ENCODE measurements around the gene STK35. TPM values are rescaled to one million over a fixed set of nuclear protein-coding genes. Genes with fewer than 3 reads are reported as not detected.
A peak's percentile ranks its signal among the peaks of the same experiment; 100 is the strongest.
"Not testable (repeated sequence)": the region's sequence is repeated elsewhere in the genome, so short reads cannot be mapped to it uniquely, and the experiment has no call there.

STK35 gene
- total RNA-seq, 1 donor from 2014 or later: 20.7 TPM

DNA sequence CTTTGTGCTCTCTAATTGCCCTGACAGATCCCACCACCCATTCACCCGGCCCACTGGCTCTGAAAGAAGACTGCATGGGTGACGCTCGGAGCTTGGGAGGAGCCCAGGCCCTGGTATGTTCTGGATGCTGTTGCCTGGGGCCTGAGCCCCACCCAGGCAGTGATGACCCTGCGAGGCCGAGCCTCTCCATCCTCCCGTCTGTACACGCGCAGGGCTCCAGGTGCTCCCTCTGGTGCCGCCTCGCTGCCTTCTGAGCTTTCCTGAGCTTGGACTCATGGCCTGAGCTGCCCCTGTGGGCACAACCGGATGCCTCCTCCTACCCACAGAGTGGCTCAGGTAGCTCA is 61.2 kb downstream of the STK35 start:
- Mint-ChIP-seq H3K27ac (no peak overlapping the region), H3K36me3 (ENCODE audit: low read depth) (no peaks in the 10 kb centered on the region), H3K4me1 (ENCODE audit: low read depth) (no peaks in the 10 kb centered on the region), H3K4me3 (no peak overlapping the region), H3K9me3 (no peaks in the 10 kb centered on the region), H3K27me3 (ENCODE audit: insufficient read depth) (peaks cover 2% of the 10 kb centered on the region)
- DNase-seq (ENCODE audit: low spot score): no peak
- intact Hi-C loops (cut with micrococcal nuclease): no loop called here

DNA sequence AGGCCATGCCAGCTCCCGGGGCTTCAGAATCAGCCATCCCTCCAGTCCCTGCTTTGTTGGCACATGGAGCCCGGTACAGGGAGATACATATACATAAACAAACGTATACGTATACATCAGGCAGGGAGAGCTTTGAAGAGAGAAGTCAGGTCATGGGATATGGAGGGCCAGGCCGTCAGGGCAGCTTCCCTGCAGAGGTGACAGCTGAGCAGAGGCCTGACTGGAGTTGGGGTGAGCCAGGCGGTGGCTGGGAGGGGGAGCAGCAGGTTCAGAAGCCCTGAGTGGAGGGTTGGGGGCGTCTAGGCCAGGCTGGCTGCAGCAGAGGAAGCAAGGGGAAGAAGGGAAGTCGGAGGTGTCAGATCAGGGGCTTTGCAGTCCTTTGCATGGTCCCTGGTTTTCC is 61.7 kb downstream of the STK35 start:
- Mint-ChIP-seq H3K27ac (no peak overlapping the region), H3K4me3 (no peak overlapping the region), H3K27me3 (ENCODE audit: insufficient read depth) (peaks cover 2% of the 10 kb centered on the region), H3K4me1 (ENCODE audit: low read depth) (no peaks in the 10 kb centered on the region), H3K36me3 (ENCODE audit: low read depth) (no peaks in the 10 kb centered on the region), H3K9me3 (no peaks in the 10 kb centered on the region)
- intact Hi-C loops (cut with micrococcal nuclease): no loop called here
- DNase-seq (ENCODE audit: low spot score): no peak

DNA sequence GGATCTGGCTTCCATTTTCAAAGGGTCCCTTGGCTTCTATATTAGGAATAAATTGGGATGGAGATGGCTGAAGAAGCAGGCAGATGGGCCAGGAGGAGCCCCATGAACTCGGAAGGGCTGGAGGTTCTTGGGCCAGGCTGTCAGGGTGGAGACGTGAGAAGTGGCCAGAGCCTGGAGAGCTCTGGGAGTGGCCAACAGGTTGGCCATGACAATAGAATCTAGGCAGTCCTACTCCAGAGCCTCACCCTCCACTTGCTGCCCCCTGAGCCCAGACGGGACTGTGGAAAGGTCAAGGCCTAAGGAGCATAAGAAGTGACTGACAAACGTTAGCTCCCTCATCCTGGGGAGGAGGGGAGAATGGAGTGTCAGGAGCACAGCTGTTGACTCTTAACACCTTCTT is 62.1 kb downstream of the STK35 start:
- Mint-ChIP-seq H3K27ac (no peak overlapping the region), H3K9me3 (no peaks in the 10 kb centered on the region), H3K27me3 (ENCODE audit: insufficient read depth) (peaks cover 2% of the 10 kb centered on the region), H3K4me3 (no peak overlapping the region), H3K36me3 (ENCODE audit: low read depth) (no peaks in the 10 kb centered on the region), H3K4me1 (ENCODE audit: low read depth) (no peaks in the 10 kb centered on the region)
- DNase-seq (ENCODE audit: low spot score): no peak
- intact Hi-C loops (cut with micrococcal nuclease): no loop called here

DNA sequence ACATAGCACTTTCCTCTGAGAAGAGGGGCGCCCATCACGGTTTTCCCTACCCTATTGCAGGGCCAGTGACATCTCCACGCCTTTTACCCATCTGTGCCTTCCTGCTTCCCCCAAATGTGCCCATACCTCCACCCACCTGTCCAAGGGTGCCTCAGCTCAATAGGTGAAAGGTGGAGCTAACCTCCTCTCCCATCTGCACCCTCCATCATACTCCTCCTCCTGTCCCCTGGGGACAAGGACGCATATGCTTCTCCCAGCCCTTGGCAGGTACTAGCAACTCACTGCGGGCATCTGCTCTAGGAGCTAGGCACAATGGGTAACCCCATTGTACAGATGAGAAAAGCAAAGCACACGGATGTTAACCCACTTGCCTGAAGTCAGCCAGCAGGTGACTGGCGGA is 62.8 kb downstream of the STK35 start:
- Mint-ChIP-seq H3K36me3 (ENCODE audit: low read depth) (no peaks in the 10 kb centered on the region), H3K4me3 (no peak overlapping the region), H3K4me1 (ENCODE audit: low read depth) (no peaks in the 10 kb centered on the region), H3K27me3 (ENCODE audit: insufficient read depth) (peaks cover 2% of the 10 kb centered on the region), H3K9me3 (no peaks in the 10 kb centered on the region), H3K27ac (no peak overlapping the region)
- intact Hi-C loops (cut with micrococcal nuclease): no loop called here
- no peak for DNase-seq (ENCODE audit: low spot score)

DNA sequence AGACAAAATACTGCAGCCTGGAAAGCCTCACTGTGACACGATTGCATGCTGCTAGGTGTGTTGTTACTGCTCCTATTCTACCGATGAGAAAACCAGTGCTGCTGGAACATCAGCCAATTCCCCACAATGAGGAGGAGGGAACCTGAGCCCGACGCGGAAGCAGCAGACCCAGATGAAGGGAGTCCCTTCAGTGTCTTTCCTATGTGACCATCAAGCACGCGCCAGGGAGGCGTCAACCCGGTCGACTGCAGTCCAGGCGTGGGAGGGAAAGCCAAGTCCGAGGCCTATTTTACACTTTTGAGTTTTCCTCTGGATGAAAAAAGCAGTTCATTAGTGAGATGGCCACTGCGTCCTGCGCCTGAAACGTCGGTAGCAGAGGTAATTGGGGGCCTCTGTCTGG is 63.3 kb downstream of the STK35 start:
- intact Hi-C loops (cut with micrococcal nuclease): no loop called here
- Mint-ChIP-seq H3K36me3 (ENCODE audit: low read depth) (no peaks in the 10 kb centered on the region), H3K4me3 (no peak overlapping the region), H3K27me3 (ENCODE audit: insufficient read depth) (peaks cover 2% of the 10 kb centered on the region), H3K4me1 (ENCODE audit: low read depth) (no peaks in the 10 kb centered on the region), H3K27ac (no peak overlapping the region), H3K9me3 (no peaks in the 10 kb centered on the region)
- no peak for DNase-seq (ENCODE audit: low spot score)

DNA sequence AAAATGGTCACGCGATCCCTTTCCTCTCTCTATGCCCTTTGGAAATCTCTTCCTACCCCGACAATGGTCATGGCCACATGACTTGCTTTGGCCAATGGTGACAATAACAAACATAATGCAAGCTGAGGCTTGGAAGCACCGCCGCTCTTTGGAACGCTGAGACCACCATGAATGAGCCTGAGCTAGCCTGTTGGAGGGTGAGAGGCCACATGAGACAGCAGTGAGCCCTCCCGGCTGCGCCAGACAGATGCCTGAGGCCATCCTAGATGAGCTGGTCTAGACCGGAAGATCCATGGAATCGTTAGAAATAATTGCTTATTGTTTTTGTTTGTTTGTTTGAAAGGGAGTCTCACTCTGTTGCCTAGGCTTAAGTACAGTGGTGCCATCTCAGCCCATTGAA is 64.2 kb downstream of the STK35 start:
- Mint-ChIP-seq H3K4me1 (ENCODE audit: low read depth) (no peaks in the 10 kb centered on the region), H3K4me3 (no peak overlapping the region), H3K36me3 (ENCODE audit: low read depth) (no peaks in the 10 kb centered on the region), H3K27ac (no peak overlapping the region), H3K9me3 (no peaks in the 10 kb centered on the region), H3K27me3 (ENCODE audit: insufficient read depth) (peaks cover 2% of the 10 kb centered on the region)
- intact Hi-C loops (cut with micrococcal nuclease): no loop called here
- no peak for DNase-seq (ENCODE audit: low spot score)

DNA sequence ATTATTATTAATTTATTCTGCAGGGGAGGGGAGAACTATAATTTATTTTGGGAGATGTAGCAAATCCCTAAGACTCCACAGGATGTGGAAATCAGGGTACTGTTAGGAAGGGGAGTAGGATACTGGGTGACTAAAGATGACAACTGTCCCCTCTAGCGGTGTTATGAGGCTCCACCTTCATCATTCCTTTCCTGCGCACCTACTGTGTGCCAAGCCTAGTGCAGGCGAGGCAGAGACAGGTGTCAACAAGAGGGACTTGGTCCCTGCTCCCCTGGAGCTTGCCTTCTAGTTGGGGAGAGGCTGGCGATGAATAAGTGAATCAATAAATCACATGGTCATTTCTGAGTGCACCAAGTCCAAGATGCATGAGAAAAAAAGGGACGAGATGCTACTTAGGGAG is 65.5 kb downstream of the STK35 start:
- intact Hi-C loops (cut with micrococcal nuclease): no loop called here
- H3K4me3 Mint-ChIP-seq: no peak overlapping the region
- no peaks in the 10 kb centered on the region for H3K36me3 Mint-ChIP-seq (ENCODE audit: low read depth)
- no peak for DNase-seq (ENCODE audit: low spot score)
- H3K27ac Mint-ChIP-seq: no peak overlapping the region
- H3K27me3 Mint-ChIP-seq (ENCODE audit: insufficient read depth): peaks cover 4% of the 10 kb centered on the region
- no peaks in the 10 kb centered on the region for H3K9me3 Mint-ChIP-seq
- H3K4me1 Mint-ChIP-seq (ENCODE audit: low read depth): no peaks in the 10 kb centered on the region

DNA sequence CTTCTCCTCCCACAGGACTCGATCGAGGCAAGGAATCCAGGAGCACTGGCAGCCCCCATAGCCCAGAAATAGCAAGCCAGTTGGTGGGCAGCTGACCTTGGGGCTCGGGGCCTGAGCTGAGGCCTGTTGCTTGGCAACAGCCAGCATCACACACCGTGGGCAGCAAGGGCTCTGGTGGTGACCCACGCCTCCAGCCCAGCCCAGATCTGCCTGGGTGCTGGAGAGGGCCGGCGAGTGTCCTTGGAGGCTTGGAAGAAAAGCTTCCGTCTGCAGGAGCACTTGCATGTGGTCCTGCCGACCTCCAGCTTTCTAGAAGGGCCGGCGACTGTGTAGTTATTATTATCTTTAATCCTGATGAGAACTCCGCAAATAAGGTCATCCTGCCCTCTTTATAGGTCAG is 67.3 kb downstream of the STK35 start:
- DNase-seq (ENCODE audit: low spot score): no peak
- Mint-ChIP-seq H3K9me3 (no peaks in the 10 kb centered on the region), H3K4me3 (no peak overlapping the region), H3K4me1 (ENCODE audit: low read depth) (peaks cover 5% of the 10 kb centered on the region), H3K36me3 (ENCODE audit: low read depth) (no peaks in the 10 kb centered on the region), H3K27me3 (ENCODE audit: insufficient read depth) (peaks cover 8% of the 10 kb centered on the region), H3K27ac (no peak overlapping the region)
- intact Hi-C loops (cut with micrococcal nuclease): no loop called here

DNA sequence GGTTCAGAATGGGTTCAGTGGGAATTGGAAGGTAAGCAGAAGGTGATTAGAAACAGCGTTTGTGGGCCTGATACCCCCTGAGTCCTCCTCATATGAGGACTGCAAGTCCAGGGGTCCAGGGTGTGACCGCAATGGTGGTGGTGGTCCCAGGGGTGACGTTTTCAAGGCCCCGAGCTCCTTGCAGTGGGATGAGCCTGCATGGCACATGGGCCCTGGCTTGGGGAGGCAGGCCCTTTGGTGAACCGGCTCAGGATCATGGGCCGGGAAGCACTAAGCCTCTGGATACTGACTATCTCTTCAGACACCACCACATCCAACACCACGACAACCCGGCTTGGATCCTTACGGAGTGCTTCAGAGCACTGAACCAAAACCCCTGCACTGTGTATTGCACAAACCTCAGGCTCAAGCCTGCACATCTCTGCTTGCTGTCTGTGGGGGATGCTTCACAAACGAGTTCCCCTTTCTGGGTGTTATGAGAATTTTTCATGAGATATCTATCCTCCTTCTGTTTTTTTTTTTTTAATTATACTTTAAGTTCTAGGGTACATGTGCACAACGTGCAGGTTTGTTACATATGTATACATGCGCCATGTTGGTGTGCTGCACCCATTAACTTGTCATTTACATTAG is 67.9 kb downstream of the STK35 start:
- Mint-ChIP-seq H3K9me3 (no peaks in the 10 kb centered on the region), H3K36me3 (ENCODE audit: low read depth) (no peaks in the 10 kb centered on the region), H3K4me3 (no peak overlapping the region), H3K27me3 (ENCODE audit: insufficient read depth) (peaks cover 8% of the 10 kb centered on the region), H3K4me1 (ENCODE audit: low read depth) (peaks cover 5% of the 10 kb centered on the region), H3K27ac (no peak overlapping the region)
- intact Hi-C loops (cut with micrococcal nuclease): no loop called here
- DNase-seq (ENCODE audit: low spot score): no peak

DNA sequence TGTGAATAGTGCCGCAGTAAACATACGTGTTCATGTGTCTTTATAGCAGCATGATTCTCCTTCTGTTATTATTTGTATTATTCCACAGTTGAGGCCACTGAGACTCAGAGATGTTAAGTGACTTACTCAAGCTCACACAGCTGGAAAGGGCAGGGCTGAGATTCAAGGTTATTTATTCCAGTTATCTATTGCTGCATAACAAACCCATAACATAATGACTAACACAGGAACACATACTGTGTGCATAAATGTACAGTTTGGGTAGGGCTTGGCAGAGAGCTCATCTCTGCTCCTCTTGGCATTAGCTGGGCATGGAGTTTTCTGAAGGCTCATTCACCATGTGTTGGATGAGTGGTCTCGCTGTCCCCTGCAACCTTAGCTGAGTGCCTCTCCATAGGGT is 68.8 kb downstream of the STK35 start:
- Mint-ChIP-seq H3K9me3 (no peaks in the 10 kb centered on the region), H3K27me3 (ENCODE audit: insufficient read depth) (peaks cover 8% of the 10 kb centered on the region), H3K4me3 (no peak overlapping the region), H3K27ac (no peak overlapping the region), H3K4me1 (ENCODE audit: low read depth) (peaks cover 5% of the 10 kb centered on the region), H3K36me3 (ENCODE audit: low read depth) (no peaks in the 10 kb centered on the region)
- intact Hi-C loops (cut with micrococcal nuclease): no loop called here
- DNase-seq (ENCODE audit: low spot score): no peak

DNA sequence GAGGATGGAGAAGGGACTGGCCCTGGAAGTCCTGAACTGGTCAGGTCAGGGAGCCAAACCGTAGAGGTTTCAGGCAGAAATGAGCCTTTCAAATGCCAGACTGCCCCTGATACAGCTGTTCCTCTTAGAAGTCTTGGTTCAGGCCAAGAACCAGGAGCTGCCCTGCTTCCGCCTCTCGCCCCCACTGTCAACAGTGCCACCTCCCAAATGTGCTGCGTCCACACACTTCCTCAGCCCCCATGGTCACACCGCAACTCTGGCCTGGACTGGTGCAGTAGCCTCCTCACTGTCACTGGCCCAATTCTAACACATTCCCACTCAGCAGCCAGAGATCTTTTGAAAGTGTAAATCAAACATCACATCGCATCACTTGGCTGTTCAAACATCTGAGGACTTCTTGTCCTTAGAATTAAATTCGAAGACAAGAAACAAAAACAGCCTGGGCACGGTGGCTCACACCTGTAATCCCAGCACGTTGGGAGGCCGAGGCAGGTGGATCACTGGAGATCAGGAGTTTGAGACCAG is 69.7 kb downstream of the STK35 start:
- DNase-seq (ENCODE audit: low spot score): no peak
- H3K36me3 Mint-ChIP-seq (ENCODE audit: low read depth): no peaks in the 10 kb centered on the region
- H3K4me3 Mint-ChIP-seq: no peak overlapping the region
- peaks cover 5% of the 10 kb centered on the region for H3K4me1 Mint-ChIP-seq (ENCODE audit: low read depth)
- no peak overlapping the region for H3K27ac Mint-ChIP-seq
- H3K9me3 Mint-ChIP-seq: no peaks in the 10 kb centered on the region
- peaks cover 8% of the 10 kb centered on the region for H3K27me3 Mint-ChIP-seq (ENCODE audit: insufficient read depth)
- intact Hi-C loops (cut with micrococcal nuclease): no loop called here

DNA sequence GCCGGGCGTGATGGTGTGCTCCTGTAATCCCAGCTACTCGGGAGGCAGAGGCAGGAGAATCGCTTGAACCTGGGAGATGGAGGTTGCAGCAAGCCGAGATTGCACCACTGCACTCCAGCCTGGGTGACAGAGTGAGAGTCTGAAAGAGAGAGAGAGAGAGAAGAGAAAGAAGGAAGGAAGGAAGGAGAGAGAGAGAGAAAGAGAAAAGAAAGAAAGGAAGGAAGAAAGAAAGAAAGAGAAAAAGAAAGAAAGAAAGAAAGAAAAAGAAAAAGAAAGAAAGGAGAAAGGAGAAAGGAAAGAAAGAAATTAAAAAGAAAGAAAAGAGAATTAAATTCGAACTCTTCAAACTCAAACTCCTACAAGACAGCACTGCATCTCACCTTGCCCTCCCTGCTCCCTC is 70.2 kb downstream of the STK35 start:
- H3K4me3 Mint-ChIP-seq; H3K27me3 Mint-ChIP-seq (ENCODE audit: insufficient read depth); H3K9me3 Mint-ChIP-seq; H3K4me1 Mint-ChIP-seq (ENCODE audit: low read depth); DNase-seq (ENCODE audit: low spot score); H3K27ac Mint-ChIP-seq; H3K36me3 Mint-ChIP-seq (ENCODE audit: low read depth): not testable (repeated sequence)
- intact Hi-C loops (cut with micrococcal nuclease): loop anchor here (1.0 to 2.0 kb wide), 4 partner anchors 69 to 370 kb away; no protein-coding TSS in a partner anchor

DNA sequence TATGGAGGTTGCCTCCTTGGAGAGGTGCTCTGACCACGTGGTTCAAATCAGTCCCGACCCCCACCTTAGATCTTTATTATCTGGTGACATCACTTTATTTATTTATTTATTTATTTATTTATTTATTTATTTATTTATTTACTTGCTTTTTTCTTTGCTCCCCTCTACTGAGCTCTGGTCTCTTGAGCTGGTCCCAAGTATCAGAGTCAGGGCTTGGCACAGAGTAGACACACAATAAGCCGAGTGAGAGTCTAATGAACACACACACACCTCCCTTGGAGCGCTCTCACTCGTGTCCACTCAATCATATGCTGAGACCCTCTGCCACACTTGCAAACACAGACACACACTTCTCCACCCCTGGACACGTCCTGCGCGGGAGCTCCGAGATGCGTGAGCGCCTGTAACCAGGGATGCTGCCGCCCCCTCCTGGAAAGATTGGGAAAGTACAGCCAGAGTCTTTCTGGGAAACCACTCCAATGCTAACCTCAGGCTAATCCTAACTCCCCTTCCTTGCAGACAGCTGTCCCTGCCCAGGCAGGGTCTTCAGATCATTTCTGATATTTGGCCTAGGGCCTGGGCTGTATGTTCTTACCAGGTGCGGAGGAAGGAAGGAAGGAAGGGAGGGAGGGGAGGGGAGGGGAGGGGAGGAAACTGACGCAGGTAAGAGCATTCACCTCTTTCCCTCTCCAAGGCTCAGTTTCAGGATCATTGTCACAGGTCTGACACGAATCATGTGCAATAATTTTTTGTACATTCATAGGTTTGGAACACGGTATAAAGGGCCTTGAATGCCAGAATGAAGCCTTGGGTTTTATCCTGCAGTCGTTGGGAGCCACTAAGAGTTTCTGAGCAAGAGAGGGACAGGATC is 70.9 kb downstream of the STK35 start:
- H3K9me3 Mint-ChIP-seq: no peaks in the 10 kb centered on the region
- intact Hi-C loops (cut with micrococcal nuclease): loop anchor here (1.0 to 2.0 kb wide), 4 partner anchors 70 to 370 kb away; no protein-coding TSS in a partner anchor
- peaks cover 5% of the 10 kb centered on the region for H3K27me3 Mint-ChIP-seq (ENCODE audit: insufficient read depth)
- peaks cover 5% of the 10 kb centered on the region for H3K4me1 Mint-ChIP-seq (ENCODE audit: low read depth)
- DNase-seq (ENCODE audit: low spot score): peak; percentile 40
- H3K27ac Mint-ChIP-seq: no peak overlapping the region
- no peak overlapping the region for H3K4me3 Mint-ChIP-seq
- H3K36me3 Mint-ChIP-seq (ENCODE audit: low read depth): no peaks in the 10 kb centered on the region

Data from activated T-helper 1 cell treated with anti-CD3 and anti-CD28 coated beads, Interleukin-12 subunit alpha, Interleukin-12 subunit beta, Interleukin-2, Interleukin-4 antibody, amounts not matched to agents 30 ng/mL and 10 ng/mL and 1 ng/mL, durations not matched to agents 14 hours and 24 hours and 36 hours (primary cell).